K562 (cell line): ENCODE data around the gene S100A7A. TPM values are rescaled to one million over a fixed set of nuclear protein-coding genes. Genes with fewer than 3 reads are reported as not detected.

Source experiments
- ARID3A ChIP-seq: IDR thresholded peaks from 2 replicates; pipeline ENCODE4 v1.6.1; 2012; ENCODE audit warnings: low read depth, low read length, improper control_type of control experiment, borderline replicate concordance
- BRF2 ChIP-seq: IDR thresholded peaks from 3 replicates; pipeline ENCODE4 v1.6.1; 2011; ENCODE audit warnings: borderline replicate concordance, mild to moderate bottlenecking; ENCODE audit not compliant: insufficient read length, insufficient read depth
- CC2D1A ChIP-seq: fragments of 450-650 bp; IDR thresholded peaks from 2 replicates; pipeline ENCODE4 v1.6.1; 2017; ENCODE audit warnings: mild to moderate bottlenecking
- ESRRA ChIP-seq: fragments of 450-650 bp; IDR thresholded peaks from 2 replicates; pipeline ENCODE4 v1.6.1; 2014; ENCODE audit warnings: low read depth, mild to moderate bottlenecking, moderate library complexity, borderline replicate concordance
- GATAD2A ChIP-seq: fragments of 450-650 bp; IDR thresholded peaks from 2 replicates; pipeline ENCODE4 v1.6.1; 2017
- HCFC1 ChIP-seq: IDR thresholded peaks from 2 replicates; pipeline ENCODE4 v1.6.1; 2012; ENCODE audit warnings: low read depth, low read length, improper control_type of control experiment
- HDAC1 ChIP-seq, 2 experiments: fragments of 450-650 bp; IDR thresholded peaks; 2 replicates each; pipeline ENCODE4 v1.6.1; 2016 to 2017; ENCODE audit warnings: inconsistent platforms in 1 of 2, mild to moderate bottlenecking in 1 of 2, moderate library complexity in 1 of 2
- HES1 ChIP-seq: fragments of 450-650 bp; IDR thresholded peaks from 2 replicates; pipeline ENCODE4 v1.6.1; 2016; ENCODE audit warnings: low read depth, mild to moderate bottlenecking, moderate library complexity
- JUND ChIP-seq, 2 experiments: IDR thresholded peaks; 2 replicates in 1 of 2; 3 replicates in 1 of 2; pipeline ENCODE4 v1.6.1; 2011; ENCODE audit warnings: borderline replicate concordance in 2 of 2, low read depth in 2 of 2, low read length in 2 of 2, improper control_type of control experiment in 1 of 2, missing biosample characterization in 1 of 2, missing genetic modification characterization in 1 of 2, missing genetic modification reagents in 1 of 2
- KDM2B ChIP-seq: fragments of 250-450 bp; sonication (Bioruptor Pico); IDR thresholded peaks from 2 replicates; pipeline ENCODE4 v1.8.0; 2021; ENCODE audit warnings: mild to moderate bottlenecking, moderate library complexity
- MEIS2 ChIP-seq: fragments of 450-650 bp; IDR thresholded peaks from 2 replicates; pipeline ENCODE4 v1.6.1; 2014; ENCODE audit warnings: mild to moderate bottlenecking; ENCODE audit not compliant: partially characterized antibody
- MYC ChIP-seq, 2 experiments: fragments of 250-450 bp in 1 of 2; sonication (Bioruptor Pico) in 1 of 2; IDR thresholded peaks; 2 replicates each; pipeline versions ENCODE4 v1.5.1 to v1.6.1; 2012 to 2021; ENCODE audit warnings: low read depth in 2 of 2, borderline replicate concordance in 1 of 2, improper control_type of control experiment in 1 of 2, low read length in 1 of 2, mild to moderate bottlenecking in 1 of 2, moderate library complexity in 1 of 2
- NBN ChIP-seq: fragments of 450-650 bp; IDR thresholded peaks from 2 replicates; pipeline ENCODE4 v1.6.1; 2016; ENCODE audit warnings: low read depth, mild to moderate bottlenecking
- PML ChIP-seq: IDR thresholded peaks from 2 replicates; pipeline ENCODE4 v1.6.1; 2012; ENCODE audit warnings: low read length, inconsistent platforms
- TCF3 ChIP-seq: sonication (generic); formaldehyde crosslinking; IDR thresholded peaks from 2 replicates; pipeline ENCODE4 v1.4.0; 2020; ENCODE audit warnings: mild to moderate bottlenecking, missing genetic modification reagents
- ZBTB9 ChIP-seq: fragments of 450-650 bp; formaldehyde crosslinking; IDR thresholded peaks from 2 replicates; pipeline ENCODE4 v1.4.0; 2020; ENCODE audit warnings: mild to moderate bottlenecking, moderate library complexity
- ZNF224 ChIP-seq: sonication (generic); formaldehyde crosslinking; IDR thresholded peaks from 2 replicates; pipeline ENCODE4 v1.8.0; 2022; ENCODE audit warnings: mild to moderate bottlenecking, missing genetic modification reagents
- ZNF444 ChIP-seq: fragments of 250-450 bp; sonication (Bioruptor Pico); IDR thresholded peaks from 2 replicates; pipeline ENCODE4 v1.4.0; 2020; ENCODE audit warnings: mild to moderate bottlenecking, moderate library complexity
- ZNF79 ChIP-seq: fragments of 250-450 bp; sonication (Bioruptor Pico); IDR thresholded peaks from 2 replicates; pipeline ENCODE4 v1.4.0; 2020; ENCODE audit warnings: low read depth, mild to moderate bottlenecking, moderate library complexity
- polyA plus RNA-seq, 8 experiments: library from polyadenylated mRNA; depleted of rRNA in 4 of 8; stranded (reverse) in 5 of 8; unstranded in 3 of 8; fragments of >200 nt; fragmentation: Nextera tagmentation in 2 of 8; fragmentation: Illumina TruSeq in 1 of 8; extraction: Ambion mirVana in 2 of 8; extraction: Trizol in 1 of 8; gene quantifications; 2 replicates each; pipeline versions ENCODE4 v1.2.1 to v1.2.3, GENCODE V29; 2011 to 2014; ENCODE audit warnings: inconsistent platforms in 1 of 8, missing spikeins in 1 of 8
- total RNA-seq, 7 experiments: library from RNA; depleted of rRNA in 6 of 7; stranded (reverse); fragments of >200 nt in 6 of 7; fragmentation: Illumina TruSeq in 2 of 7; extraction: Trizol in 2 of 7; gene quantifications; 2 replicates each; pipeline versions ENCODE4 v1.2.1 to v1.2.3, GENCODE V29; 2011 to 2021; ENCODE audit warnings: low replicate concordance in 1 of 7

The S100A7A gene
- total and polyA plus RNA-seq, 9 of the 15 experiments (the other 6 are each of a cell fraction or from before 2014, with no cell fraction given): not detected

- TF ChIP-seq NBN: no peak; the same call in 1 of the 2 replicates
- no peak for TF ChIP-seq BRF2
- TF ChIP-seq HCFC1: no peak
- no peak for TF ChIP-seq KDM2B (CRISPR knock-in tag)
- TF ChIP-seq ZNF79 (CRISPR knock-in tag): no peak
- TF ChIP-seq ARID3A: 0 out of 2 replicates have a peak, but pooled peaks have one; percentile 48
- peak; percentile 25; the same call in 1 of the 2 replicates for TF ChIP-seq PML
- TF ChIP-seq ZNF444: no peak
- peak; percentile 92 for TF ChIP-seq JUND (IDR thresholded peaks at IDR 0.05; ENCODE audit: borderline replicate concordance, low read depth, low read length)
- TF ChIP-seq JUND (tag; IDR thresholded peaks at IDR 0.05; ENCODE audit: borderline replicate concordance, low read depth, low read length): peak; percentile 94; the same call in 2 of the 3 replicates
- no peak for TF ChIP-seq ZNF224 (CRISPR knock-in tag)
- TF ChIP-seq ZBTB9 (CRISPR knock-in tag): no peak
- peak; percentile 40; the same call in 1 of the 2 replicates for TF ChIP-seq CC2D1A
- TF ChIP-seq MEIS2: peak; percentile 55
- TF ChIP-seq ESRRA: peak; percentile 79; the same call in 1 of the 2 replicates
- TF ChIP-seq HES1: peak; percentile 89
- peak in 1 of 2 experiments; percentile 49; a peak in 1 of 4 replicates for TF ChIP-seq HDAC1 (IDR thresholded peaks at IDR 0.05)
- TF ChIP-seq TCF3 (CRISPR knock-in tag): peak; percentile 81
- 0 out of 2 replicates have a peak, but pooled peaks have one; percentile 51 for TF ChIP-seq GATAD2A
- 0 out of 2 replicates have a peak, but pooled peaks have one; percentile 11 for TF ChIP-seq MYC (IDR thresholded peaks at IDR 0.05; ENCODE audit: low read depth, low read length)
- TF ChIP-seq MYC (CRISPR knock-in tag; IDR thresholded peaks at IDR 0.05; ENCODE audit: borderline replicate concordance, low read depth): no peak
Measured at GRCh38 chr1:153434746-153435455, 18.6 kb downstream of the S100A7A start (continued).
